Ovary (tissue), 9 donors: ENCODE results near the gene CDC42BPB. TPM values are rescaled to one million over a fixed set of nuclear protein-coding genes. Genes with fewer than 3 reads are reported as not detected.
"Not testable (repeated sequence)": the region's sequence is repeated elsewhere in the genome, so short reads cannot be mapped to it uniquely, and the experiment has no call there.

Experiments used
- DNase-seq, 5 donors: peaks; one replicate each; pipeline ENCODE4 v3.0.0-alpha.2; 2019 to 2020
- H3K27ac ChIP-seq, 2 donors: fragments of 200-600 bp; one replicate each; pipeline versions ENCODE4 v1.5.1 to v1.8.0; 2019 to 2022
- H3K27me3 ChIP-seq: fragments of 200-600 bp; one replicate; pipeline ENCODE4 v1.8.0; 2022
- H3K36me3 ChIP-seq: fragments of 200-600 bp; sonication (generic); one replicate; pipeline ENCODE4 v1.5.1; 2019
- H3K4me1 ChIP-seq: one replicate; pipeline ENCODE4 v1.8.1; 2013; ENCODE audit warnings: mild to moderate bottlenecking, moderate library complexity; ENCODE audit not compliant: insufficient read depth
- H3K4me3 ChIP-seq: fragments of 200-600 bp; sonication (generic); one replicate; pipeline ENCODE4 v1.5.1; 2017
- H3K9me3 ChIP-seq, 2 donors: fragments of 200-600 bp in 1 of 2; sonication (generic) in 1 of 2; one replicate each; pipeline versions ENCODE4 v1.5.1 to v1.8.1; 2013 to 2019; ENCODE audit warnings: mild to moderate bottlenecking in 1 of 2, moderate library complexity in 1 of 2
- EP300 ChIP-seq: sonication (generic); formaldehyde crosslinking; IDR thresholded peaks from one replicate; pipeline ENCODE4 v1.6.1; 2017; ENCODE audit warnings: antibody characterized with exemption
- POLR2A ChIP-seq: fragments of 450-650 bp; IDR thresholded peaks from one replicate; pipeline ENCODE4 v1.6.1; 2017; ENCODE audit warnings: antibody characterized with exemption, mild to moderate bottlenecking, moderate library complexity
- WGBS, 3 donors: extraction: QIAGEN DNeasy Blood & Tissue Kit in 1 of 3; methylation state at CpG; one replicate each; pipeline versions ENCODE4 v1.1.5 to v1.1.7; 2013 to 2017; 5-methylcytosine and 5-hydroxymethylcytosine counted together
- intact Hi-C, 4 donors: fragments of 100-400 bp; cut with DNase I; formaldehyde crosslinking; loops; one replicate each; pipeline versions ENCODE4 v1.11.0 to v1.15.1; 2022 to 2023
- polyA plus RNA-seq, 2 donors: library from polyadenylated mRNA; stranded (reverse); fragments of 200-250 nt in 1 of 2; fragments of 350-450 nt in 1 of 2; fragmentation: Illumina TruSeq in 1 of 2; extraction: RNeasy Lipid Tissue Mini Kit (QIAGEN cat#74804) in 1 of 2; gene quantifications; one replicate each; pipeline ENCODE4 v1.2.3, GENCODE V29; 2013 to 2014
- total RNA-seq, 7 donors: library from RNA; depleted of rRNA in 2 of 7; stranded (reverse); fragments of >200 nt in 2 of 7; fragmentation: NEBNext Ultra II Directional in 3 of 7; extraction: Animal tissue kit (Norgen Biotek cat#: 25700) in 3 of 7; gene quantifications; one replicate each; pipeline versions ENCODE4 v1.1.0 to v1.2.4, GENCODE V29; 2016 to 2023
- TF ChIP-seq, protein P1 (sequence below), 3 donors: fragments of 450-650 bp in 2 of 3; fragments of 200-600 bp in 1 of 3; IDR thresholded peaks; one replicate each; pipeline versions ENCODE4 v1.5.1 to v1.8.0; 2016 to 2022; ENCODE audit warnings: antibody characterized with exemption in 3 of 3, mild to moderate bottlenecking in 1 of 3
- donor health status: DM: no; HTN: no; CAD: no; lungs with moderate emphysema.
- donor health status: DM: no; HTN: no; CAD: no.
- donor health status: Bipolar disorder and iron deficiency.
- donor health status: DM: yes; HTN: yes; CAD: no.
- donor health status: DM: no; HTN: no; CAD: no.
- donor health status: DM: yes; HTN: yes; CAD: no.

The CDC42BPB gene
- total and polyA plus RNA-seq, 9 donors, result 50.0 to 103 (median 75.1) TPM

DNA sequence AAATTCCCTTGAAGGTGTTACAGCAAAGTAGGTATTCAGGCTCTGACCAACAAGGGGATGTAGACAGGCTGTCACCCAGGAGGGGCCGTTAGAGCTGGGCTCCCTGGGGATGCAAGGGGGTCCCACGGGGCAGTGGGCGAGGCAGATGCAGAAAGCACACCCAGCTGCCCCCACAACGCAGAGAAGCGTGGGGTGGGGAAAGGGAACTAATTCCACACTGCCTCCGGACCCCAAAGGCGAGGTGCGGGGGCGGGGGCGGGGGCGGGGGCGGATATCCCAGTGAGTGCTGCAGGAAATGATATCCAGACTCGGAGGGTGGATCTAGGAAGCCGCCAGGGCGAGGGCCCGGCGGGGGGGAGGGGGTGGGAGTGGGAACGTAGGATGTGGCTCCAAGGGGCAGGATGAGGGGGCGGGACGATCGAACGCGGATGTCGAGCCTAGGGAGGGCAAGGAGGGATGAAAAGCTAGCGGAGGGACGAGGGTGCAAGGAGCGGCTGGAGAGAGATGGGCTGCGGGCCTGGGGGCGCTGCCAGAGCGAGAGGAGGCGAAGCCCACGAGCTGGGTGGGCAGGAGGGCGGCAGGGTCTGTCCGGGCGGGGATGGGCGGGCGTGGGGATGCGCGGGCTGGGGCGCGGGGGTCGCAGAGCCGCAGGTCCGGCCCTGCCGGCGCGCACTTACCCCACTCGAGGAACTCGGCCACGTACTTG, 874 bp downstream of the CDC42BPB start:
- Histone ChIP-seq H3K36me3 (no peaks in the 10 kb centered on the region), H3K4me3 (peak overlapping the region; percentile 96), H3K9me3 (no peaks in the 10 kb centered on the region), H3K4me1 (peaks cover 12% of the 10 kb centered on the region), H3K27ac (peak overlapping the region; percentile 62 to 88), H3K27me3 (no peaks in the 10 kb centered on the region)
- intact Hi-C loops, result no loop called here
- TF ChIP-seq, protein P1, sequence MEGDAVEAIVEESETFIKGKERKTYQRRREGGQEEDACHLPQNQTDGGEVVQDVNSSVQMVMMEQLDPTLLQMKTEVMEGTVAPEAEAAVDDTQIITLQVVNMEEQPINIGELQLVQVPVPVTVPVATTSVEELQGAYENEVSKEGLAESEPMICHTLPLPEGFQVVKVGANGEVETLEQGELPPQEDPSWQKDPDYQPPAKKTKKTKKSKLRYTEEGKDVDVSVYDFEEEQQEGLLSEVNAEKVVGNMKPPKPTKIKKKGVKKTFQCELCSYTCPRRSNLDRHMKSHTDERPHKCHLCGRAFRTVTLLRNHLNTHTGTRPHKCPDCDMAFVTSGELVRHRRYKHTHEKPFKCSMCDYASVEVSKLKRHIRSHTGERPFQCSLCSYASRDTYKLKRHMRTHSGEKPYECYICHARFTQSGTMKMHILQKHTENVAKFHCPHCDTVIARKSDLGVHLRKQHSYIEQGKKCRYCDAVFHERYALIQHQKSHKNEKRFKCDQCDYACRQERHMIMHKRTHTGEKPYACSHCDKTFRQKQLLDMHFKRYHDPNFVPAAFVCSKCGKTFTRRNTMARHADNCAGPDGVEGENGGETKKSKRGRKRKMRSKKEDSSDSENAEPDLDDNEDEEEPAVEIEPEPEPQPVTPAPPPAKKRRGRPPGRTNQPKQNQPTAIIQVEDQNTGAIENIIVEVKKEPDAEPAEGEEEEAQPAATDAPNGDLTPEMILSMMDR (IDR thresholded peaks at IDR 0.05), result no peak
- TF ChIP-seq EP300 (no peak), POLR2A (no peak)
- 1 to 2% (median 1%) methylated on average over 50 of the region's 50 CpGs for WGBS, 3 donors
- DNase-seq, result peak; percentile 66 to 83 (median 75)

DNA sequence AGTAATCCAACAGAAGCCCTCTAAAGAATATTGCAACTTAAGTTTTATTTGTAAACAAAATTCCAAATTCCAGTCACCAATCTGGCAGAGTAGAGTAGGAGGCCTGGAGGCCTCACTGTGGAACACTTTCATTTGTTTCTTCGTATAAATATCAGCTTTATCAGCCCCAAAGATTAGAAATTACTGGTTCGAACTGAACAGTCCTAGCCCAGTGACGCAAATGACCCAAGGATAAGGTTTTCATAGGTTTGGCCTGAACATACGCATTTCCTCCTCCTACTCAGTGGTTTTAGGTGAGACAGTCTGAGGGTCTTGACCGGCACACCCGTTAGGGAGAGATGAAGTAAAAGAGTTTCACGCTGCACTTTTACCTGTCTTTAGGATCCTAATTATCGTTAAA, 1.7 kb downstream of the CDC42BPB start:
- Histone ChIP-seq H3K36me3 (no peaks in the 10 kb centered on the region), H3K27me3 (no peaks in the 10 kb centered on the region), H3K27ac (no peak overlapping the region), H3K9me3 (no peaks in the 10 kb centered on the region), H3K4me3 (peak overlapping the region; percentile 96), H3K4me1 (peaks cover 12% of the 10 kb centered on the region)
- WGBS, 3 donors, result 9 to 24% (median 15%) methylated on average over 8 of the region's 8 CpGs
- TF ChIP-seq, protein P1 (IDR thresholded peaks at IDR 0.05), result no peak
- no peak for TF ChIP-seq POLR2A
- no peak for DNase-seq
- intact Hi-C loops, result no loop called here

DNA sequence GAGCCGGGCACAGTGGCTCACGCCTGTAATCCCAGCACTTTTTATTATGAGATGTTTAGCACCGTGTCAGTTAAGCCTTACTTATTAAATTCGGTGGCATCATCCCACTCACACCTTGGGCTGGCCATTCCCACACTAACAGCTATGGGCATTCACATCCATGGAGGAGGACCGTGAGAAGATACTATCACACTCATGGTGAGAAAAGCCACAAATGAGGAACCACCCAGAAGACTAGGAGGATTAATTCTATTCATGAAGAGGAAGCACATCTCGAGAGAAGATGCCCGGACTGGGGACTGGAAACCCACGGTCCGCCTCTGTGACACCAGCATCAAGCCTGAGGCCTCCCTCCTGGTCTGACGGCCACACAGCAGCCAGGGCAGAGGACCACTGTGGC, 4.9 kb downstream of the CDC42BPB start:
- intact Hi-C loops, result no loop called here
- no peak for DNase-seq
- no peak overlapping the region for H3K27ac ChIP-seq
- H3K27me3 ChIP-seq, result no peaks in the 10 kb centered on the region
- H3K4me1 ChIP-seq, result peaks cover 5% of the 10 kb centered on the region
- no peaks in the 10 kb centered on the region for H3K9me3 ChIP-seq
- no peak overlapping the region for H3K4me3 ChIP-seq
- H3K36me3 ChIP-seq, result no peaks in the 10 kb centered on the region
- WGBS, 3 donors, result 81 to 88% (median 82%) methylated on average over 10 of the region's 10 CpGs
- no peak for TF ChIP-seq POLR2A
- TF ChIP-seq EP300, result no peak
- TF ChIP-seq, protein P1 (IDR thresholded peaks at IDR 0.05), result no peak

DNA sequence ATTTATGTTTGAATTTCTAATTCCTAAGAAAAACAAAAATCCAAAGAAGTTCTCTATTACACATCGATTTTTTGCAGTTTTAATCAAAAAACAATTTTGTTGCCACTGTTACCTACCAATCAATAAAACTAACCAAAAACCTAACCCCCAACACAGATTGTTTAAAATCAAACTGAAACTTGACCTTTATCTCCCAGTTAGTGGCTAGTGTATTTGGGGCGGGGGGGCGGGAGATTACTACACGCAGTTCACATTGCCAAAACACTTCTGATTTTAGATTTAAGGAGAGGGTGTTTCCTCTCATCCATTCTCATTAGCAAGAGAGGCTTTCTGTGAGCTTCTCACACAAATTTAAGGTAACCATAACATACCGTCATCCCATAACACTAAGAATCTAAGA, 6.4 kb downstream of the CDC42BPB start:
- H3K4me3 ChIP-seq, result no peak overlapping the region
- no peak overlapping the region for H3K27ac ChIP-seq
- no peaks in the 10 kb centered on the region for H3K36me3 ChIP-seq
- no peak for DNase-seq
- 49 to 61% (median 55%) methylated on average over 5 of the region's 5 CpGs for WGBS, 3 donors
- H3K4me1 ChIP-seq, result peaks cover 8% of the 10 kb centered on the region
- intact Hi-C loops, result no loop called here
- no peaks in the 10 kb centered on the region for H3K27me3 ChIP-seq
- no peaks in the 10 kb centered on the region for H3K9me3 ChIP-seq
- TF ChIP-seq EP300 (no peak), POLR2A (no peak)
- TF ChIP-seq, protein P1 (IDR thresholded peaks at IDR 0.05), result no peak

DNA sequence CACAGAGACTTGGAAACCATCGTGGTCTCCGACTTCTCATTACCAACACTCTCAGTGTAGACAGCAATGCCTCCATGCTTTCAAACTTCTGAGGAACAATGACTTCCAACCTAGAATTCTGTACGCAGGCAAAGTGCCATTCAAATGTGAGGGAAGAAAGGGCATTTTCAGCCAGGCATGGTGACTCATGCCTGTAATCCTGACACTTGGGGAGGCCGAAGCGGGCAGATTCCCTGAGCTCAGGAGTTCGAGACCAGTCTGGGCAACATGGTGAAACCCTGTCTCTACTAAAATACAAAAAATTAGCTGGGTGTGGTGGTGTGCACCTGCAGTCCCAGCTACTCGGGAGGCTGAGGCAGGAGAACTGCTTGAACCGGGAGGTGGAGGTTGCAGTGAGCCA, 9.9 kb downstream of the CDC42BPB start:
- H3K4me1 ChIP-seq, DNase-seq, H3K27ac ChIP-seq, H3K9me3 ChIP-seq, H3K27me3 ChIP-seq, H3K36me3 ChIP-seq, H3K4me3 ChIP-seq, intact Hi-C loops: not testable (repeated sequence)
- WGBS, 3 donors, result 89 to 93% (median 93%) methylated on average over 8 of the region's 8 CpGs
